Esophagus mucosa (tissue), 1 donor: ENCODE measurements around the gene BICC1. TPM values are rescaled to one million over a fixed set of nuclear protein-coding genes. Genes with fewer than 3 reads are reported as not detected.
"Not testable (repeated sequence)": the region's sequence is repeated elsewhere in the genome, so short reads cannot be mapped to it uniquely, and the experiment has no call there.

Source experiments
- ATAC-seq: fragments of 200-7000 bp; cut with Tn5 transposase; one replicate; pipeline ENCODE4 v1.9.1; 2020
- total RNA-seq: library from RNA; stranded (reverse); gene quantifications from one replicate; pipeline ENCODE4 v1.2.4, GENCODE V29; 2023
- donor health status: DM: yes; HTN: yes; CAD: no.

Gene BICC1
- total RNA-seq, 1 donor from 2014 or later, result 0.32 TPM

DNA sequence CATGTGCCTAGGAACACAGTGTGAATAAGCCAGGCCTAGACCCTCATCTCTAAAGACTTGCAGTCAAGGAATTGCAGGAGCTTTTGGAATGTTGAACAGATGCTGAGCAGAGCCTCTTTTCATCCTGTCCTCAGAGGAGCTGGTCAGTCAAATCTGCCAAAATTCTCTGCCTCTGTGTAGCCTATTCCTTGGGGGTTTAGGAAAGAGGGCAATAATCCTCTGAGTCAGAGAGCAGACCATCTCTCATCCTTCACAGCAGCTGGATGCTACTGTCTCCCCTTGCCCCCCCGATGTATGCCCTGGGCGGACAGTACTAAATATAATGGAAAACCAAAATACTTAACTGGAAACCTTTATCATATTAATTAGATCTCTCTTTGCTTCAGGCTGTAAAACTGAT lies 52.6 kb downstream of the BICC1 start:
- no peak for ATAC-seq

DNA sequence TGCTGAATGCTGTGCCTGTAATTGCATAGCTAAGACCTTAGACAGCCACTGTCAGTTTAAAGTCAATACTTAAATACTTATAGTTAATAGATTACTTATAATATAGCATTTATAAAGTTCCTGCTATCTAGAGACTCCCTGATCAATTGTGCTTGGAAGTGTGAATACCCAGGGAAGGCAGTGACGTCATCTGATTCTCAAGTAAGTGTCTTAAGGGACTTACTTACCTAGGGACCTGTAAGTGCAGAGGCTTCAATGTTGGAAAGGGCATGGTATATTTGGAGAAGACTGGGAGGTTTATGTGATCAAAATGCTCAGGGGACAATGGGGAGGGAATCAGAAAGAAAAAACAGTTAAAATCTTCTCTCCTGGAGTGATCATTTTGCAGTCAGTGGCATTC lies 55.0 kb downstream of the BICC1 start:
- no peak for ATAC-seq

DNA sequence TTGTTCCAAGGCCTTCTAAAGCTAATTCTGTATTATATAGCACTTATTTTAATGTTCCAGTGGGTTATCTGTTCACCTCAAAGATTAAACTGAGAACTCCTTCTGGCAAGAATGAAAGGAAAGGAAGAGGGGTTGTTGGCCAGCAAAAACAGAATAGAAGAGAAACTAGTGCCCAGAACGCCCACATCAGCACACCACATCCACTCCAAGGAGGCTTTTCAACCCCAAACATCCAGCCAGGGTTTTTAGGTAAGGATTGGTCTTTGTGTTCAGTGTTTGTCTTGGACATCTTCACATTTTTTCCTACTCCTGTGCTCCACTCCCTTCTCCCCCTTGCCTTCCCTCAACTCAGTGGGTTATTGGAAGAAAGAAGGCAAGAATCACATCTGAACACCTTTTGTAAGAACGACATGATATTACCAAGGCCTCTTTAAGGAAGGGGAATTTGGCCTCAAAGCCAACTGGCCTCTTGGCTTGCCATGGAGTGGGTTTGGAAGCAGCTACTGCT lies 55.8 kb downstream of the BICC1 start:
- no peak for ATAC-seq

DNA sequence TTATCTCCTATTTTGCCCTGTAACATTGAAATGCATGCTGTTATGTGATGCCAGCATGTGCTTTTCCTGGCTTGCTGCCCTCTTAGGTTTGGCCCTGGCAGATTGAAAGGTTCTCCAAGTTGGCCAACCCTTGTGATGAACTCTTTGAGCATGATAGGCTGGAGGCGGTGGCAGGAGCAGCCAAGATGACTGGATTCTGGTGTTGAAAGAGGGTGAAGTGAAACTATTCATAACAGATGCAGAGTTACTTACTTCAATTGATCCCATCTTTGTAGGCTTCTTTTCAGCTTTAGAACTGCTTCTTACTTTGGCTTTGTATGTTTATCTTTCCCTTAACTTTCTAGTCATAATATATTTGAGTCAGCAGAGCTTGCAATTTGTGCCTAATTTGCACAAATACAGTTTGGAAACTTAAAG lies 57.6 kb downstream of the BICC1 start:
- no peak for ATAC-seq

DNA sequence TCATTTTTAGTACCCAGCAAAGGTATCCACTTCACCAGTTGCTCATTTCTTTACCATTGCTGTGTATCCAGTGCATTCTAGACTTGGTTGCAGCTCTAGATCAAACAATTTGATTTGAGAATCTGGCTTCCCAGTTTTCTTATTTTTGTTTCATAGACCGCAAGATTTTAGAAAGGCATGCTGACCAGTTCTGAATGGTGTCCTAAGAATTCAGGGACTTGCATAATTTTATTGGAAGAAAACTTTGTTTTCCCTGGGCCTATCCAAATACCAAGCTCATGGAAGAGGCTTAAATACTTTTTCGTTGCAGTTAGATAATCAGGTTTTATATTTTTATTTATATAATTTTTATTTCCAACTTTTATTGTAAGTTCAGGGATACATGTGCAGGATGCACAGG lies 58.3 kb downstream of the BICC1 start:
- ATAC-seq, result no peak

DNA sequence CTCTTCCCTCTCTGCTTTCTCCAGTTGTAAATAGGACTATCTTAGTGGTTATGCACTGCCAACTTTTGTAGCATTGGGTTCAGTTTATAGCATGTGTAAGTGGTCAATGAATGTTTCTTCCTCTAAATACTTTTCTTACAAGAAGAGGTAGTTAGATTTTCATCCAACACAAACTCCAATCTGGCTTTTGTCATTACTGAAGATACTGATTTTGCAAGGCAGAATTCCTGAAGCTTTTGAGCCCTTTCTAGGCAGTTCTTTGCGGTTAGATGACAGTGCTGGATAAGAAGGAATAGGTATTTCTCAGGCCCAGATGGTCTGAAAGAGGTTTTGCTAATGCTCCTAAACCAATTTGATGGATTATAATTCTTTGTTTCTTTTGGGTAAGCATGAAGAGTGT lies 60.5 kb downstream of the BICC1 start:
- ATAC-seq, result no peak

DNA sequence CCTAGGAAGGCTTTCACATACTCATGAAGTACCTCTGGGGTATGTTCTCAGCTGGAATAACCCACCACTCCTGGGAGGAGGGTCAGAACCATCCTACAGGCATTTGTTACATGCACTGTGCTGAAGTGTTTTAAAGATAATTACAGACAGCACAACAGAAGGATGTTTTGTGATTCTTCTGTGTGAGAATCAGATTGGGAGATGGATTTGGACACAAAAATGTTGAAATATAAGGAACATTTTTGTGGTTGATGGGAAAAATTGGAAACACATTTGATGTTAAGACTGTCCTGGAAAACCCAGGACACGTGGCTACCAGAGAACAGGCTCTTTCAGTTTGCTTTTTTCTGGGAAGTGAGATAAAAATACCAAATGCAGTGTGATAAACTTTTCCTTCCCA lies 61.4 kb downstream of the BICC1 start:
- no peak for ATAC-seq

DNA sequence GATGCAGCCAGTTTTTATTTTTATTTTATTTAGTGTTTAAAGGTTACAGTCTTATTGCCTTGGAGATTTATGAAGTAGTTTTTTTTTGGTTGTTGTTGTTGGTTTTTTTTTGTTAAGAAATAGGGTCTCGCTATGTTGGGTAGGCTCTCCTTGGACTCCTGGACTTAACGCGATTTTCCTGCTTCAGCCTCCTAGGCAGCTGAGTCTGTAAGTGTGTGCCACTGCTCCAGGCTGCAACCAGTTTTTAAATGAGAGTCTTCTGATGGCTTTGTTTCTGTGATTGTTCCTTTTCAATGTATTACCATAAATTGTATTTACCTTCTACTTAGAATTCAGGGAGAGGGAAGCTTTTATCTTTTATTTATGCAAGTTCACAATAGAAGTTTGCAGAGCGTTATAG lies 62.8 kb downstream of the BICC1 start:
- no peak for ATAC-seq

DNA sequence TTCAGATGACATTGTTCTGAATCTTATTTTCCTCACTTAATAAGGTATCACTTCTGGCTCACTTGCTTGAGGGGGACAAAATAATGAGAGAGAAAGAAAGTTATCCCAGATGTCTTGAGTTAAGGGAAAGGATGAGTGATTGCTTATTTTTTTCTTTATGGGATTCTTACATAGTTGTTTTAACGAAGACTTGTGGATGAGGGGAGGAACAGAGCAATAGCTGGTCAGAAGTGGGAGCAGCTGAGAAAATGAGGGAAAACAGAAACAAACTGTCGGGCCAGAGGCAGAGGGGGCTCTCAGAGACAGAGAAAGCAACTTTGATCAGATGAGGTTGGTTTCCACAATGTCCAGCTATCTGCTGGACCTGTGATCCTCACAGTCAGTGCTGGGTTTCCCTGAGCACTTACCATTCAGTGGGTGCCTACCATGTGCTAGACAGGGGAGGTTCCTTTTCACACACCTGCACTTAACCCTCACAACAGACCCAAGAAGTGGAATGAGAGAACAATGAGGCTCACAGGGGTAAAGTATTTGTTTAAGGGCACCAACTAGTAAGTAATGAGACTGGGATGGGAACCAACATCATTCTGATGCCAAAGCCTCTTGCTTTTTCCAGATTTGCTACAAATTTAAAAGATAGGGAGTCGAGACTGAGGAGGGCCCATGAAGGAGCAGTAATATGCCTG lies 64.2 kb downstream of the BICC1 start:
- ATAC-seq, result no peak

DNA sequence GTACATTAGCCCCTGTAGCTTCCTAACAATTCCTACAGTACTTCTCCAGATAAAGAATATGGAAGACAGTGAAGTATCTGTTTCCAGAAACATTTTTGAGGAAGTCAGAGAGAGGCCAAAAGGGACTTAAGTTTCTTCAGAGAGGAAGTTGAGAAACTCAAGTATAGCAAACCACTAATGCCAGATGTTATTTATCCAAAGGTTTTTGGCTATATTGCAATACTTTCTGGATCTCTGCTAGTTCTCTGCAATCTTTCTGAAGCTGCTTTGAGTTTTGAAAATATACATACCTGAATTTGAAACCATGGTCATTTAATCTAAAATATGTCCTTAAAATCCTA lies 64.7 kb downstream of the BICC1 start:
- ATAC-seq, result no peak

DNA sequence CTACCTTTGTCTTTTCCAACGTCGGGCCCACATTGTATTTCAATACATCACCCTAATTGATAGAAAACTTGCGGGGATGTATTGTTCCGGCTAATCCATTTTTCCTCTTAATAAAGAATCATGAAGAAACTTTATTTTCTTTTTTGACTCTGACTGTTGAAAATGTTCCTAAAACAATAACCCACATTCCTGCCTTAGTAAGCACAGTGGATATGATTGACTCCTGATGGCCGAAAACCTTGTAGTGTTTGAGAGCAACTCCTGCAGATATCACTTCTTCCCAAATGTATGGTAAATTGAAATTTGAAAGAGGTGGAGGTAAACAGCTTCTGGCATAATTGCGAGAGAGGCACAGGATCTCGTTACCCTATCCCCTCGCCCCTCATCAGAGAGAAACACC lies 65.7 kb downstream of the BICC1 start:
- ATAC-seq, result no peak

DNA sequence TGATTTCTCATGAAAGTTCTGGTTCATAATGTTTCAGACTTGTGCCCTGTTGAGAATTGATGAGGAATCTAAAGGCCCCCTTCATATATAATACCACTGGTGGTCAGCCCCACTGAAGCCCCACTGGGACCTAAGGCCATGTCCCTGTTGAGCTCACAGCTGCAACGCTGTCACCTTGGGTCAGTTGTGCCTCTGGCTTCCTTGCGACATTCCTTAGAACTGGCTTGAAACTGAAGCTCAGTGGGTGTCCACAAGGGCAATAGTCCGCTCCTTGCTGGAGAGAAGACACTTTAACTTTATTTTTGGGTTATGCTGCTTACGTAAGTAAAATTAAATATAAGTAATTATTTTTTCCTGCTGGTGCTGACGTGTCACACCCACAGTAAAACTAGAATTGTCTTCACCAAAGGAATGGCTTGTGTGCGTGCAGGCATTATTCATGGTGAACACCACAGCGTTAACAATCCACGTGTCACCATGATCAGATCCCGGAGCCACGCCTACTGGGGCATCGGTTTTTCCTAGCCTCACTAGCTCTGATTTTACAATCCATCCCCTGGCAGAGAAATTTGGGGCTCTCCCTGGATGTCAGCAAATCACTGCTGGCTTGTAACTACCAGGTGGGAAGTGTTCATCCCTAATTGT lies 66.5 kb downstream of the BICC1 start:
- no peak for ATAC-seq

DNA sequence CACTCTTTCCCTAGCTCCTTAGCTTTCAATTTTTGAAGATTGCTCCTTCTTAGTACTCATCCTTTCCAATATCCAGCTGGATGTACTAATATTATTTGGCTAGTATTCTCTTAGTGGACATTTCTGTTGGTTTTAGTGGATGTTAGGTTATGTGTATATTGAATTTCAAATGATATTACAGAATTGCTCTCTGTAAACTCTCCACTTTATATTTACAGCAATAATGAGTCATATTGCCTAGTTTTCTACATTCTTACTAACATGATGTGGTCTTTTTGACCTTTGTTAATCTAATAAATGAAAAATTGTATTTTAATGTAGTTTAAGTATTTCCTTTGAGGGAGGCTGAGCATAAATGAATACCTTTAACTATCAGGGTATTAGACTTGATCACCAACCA lies 69.4 kb downstream of the BICC1 start:
- ATAC-seq, result no peak

DNA sequence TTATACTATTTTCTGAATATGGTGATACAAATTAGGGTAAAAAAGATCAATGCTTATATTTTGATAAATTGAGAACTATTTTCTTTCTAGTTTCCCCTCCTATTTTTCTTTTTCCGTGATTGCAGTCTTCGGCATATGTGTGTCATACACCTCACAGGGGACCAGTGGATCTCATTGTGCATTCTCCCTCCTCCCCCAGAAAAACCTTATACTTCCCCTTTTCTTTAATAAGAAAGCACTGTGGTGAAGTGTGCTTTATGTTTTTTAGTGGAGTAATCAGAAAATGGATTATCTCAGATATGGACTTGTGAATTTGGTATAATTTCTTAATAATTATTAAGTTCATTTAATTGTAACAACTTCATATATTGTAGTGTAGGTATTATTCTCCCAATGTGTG lies 72.8 kb downstream of the BICC1 start:
- ATAC-seq, result no peak

DNA sequence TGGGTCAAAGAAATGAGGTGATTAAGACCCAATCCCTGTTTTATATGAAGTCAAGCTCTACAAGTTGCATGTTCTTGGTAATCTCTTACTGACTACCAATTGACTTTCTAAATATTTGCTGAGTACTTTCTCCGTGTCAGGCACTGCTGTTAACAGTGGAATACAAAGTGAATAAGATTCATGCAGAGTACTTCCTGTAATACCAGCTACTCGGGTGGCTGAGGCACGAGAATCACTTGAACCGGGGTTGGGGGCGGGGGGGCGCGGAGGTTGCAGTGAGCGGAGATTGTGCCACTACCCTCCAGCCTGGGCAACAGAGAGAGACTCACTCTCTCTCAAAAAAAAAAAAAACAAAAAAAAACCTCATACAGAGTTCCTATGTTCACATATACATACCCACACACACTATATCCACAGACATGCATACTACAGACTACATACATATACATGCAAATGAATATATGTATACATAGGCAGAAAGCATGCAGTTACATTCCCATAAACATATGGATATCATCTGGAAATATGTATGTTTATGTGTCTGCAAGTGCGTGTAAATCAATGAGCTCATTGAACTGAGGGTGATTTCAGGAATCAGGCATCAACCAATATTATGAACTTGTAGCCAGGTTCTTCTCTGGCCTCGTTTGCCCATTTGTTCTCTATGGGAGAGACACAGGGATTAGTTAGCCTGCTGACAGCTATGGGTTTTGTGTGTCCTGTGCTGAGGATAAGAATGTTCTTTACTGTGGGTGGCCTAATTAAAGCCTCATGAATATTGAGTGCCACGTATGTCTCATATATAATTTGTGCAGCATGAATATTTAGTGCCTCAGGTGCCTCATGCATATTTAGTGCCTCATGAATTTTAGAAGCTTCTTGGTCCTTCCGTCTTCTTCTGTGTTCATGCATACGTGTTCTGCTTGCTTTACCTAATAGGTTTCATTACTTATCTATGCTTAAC lies 73.9 kb downstream of the BICC1 start:
- no peak for ATAC-seq

DNA sequence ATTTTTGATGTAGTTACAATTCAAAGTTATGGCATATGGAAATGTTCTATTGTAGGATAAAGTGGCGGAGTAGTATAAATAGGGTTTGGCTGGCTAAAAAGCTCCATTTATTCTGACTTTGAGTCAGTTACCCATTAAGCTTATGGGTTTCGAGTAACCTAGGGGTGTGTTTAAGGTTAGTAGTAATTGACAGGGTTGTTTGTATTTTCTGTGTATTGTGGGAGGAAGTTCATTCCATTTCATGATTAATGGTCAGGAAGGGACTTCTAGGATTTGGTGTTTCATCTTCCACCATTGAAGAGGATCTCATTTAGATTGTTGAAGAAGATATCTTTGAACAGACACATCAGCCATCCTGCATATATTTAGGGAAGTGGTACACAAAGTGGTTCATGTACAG lies 75.0 kb downstream of the BICC1 start:
- ATAC-seq, result no peak

DNA sequence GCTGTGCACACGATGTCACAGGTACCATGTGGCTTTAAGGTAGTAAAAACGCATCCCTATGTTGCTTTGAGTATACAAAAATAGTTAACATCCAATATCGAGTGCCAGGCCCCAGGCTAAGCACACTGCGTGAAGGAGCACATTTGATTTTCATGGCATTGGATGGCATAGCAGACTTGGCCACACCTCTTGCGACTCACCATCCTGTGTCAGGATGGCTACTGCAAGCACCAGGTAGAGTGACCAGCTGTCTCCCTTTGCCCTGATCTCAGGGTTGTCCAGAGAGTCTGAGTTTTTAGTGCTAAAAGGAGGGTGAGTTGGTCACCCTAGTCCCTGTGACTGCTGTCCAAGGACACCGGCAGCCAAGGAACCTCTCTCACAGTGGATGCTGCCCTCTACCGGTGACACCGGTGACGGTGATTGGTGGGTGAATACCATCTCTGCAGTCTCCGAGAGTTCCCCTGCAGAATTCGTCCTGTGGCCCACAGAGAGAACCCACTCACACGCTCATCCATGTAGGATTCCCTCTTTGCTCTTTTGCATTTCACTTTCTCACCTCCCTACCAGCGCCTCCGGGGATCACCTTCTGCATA lies 76.1 kb downstream of the BICC1 start:
- no peak for ATAC-seq

DNA sequence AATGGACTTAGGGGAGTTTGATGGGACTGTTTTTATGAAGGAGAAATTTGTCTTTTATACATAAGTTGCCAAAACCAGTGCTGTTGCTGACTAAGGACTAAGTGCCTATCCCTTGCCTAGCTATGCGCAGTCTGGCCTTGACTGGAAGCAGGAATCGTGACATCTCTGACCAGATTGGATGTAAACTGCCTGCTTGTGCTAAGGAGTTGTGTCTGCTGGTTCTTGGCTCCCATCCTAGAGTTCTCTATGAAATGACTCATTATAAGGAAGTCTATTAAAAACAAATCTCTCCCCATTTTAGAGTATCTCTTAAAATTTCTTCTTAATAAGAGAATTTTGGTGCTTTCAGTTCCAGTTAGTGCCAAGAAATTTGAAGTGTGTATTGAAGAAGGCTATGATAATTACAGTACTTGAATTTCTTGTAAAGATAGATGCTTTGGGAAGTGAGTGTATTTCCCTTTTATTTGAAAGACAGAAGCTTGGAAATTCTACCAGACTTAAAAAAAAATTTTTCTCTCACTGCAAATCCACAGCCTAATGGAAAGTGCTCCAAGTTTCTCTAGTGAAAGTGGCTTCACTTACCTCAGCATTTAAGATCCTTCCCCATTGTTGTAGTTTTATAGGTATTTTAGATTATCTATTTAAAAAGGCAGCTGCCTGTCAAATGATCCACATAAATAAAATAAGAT lies 77.6 kb downstream of the BICC1 start:
- no peak for ATAC-seq

DNA sequence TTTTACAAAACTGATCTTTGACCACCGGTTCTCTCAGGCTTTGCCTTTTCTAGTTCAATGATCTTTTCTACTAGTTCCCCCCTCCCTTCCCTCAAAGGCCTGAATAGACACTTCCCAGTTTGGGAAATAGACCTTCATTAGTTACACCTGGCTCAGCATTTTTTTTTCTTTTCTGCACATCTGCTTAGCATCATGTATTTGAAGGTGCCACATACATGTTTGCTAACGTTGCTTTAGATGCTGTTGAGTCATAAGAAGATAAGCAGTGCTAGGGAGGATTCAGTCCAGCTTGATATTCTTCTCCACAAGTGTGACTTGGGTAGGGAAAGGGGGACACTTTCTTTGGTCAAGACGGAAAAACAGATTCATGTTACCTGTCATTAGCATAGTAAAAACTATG lies 78.3 kb downstream of the BICC1 start:
- no peak for ATAC-seq

DNA sequence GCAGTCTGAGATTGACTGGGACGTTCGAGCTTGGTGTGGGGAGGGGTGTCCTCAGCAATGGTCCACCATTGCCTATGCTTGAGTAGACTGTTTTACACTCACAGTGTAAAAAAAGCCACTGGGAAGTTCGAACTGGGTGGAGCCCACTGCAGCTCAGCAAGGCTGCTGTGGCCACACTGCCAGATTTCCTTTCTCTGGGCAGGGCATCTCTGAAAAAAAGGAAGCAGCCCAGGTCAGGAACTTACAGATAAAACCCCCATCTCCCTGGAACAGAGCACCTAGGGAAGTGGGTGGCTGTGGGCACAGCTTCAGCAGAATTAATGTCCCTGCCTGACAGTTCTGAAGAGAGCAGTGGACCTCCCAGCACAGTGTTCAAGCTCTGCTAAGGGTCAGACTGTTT lies 80.3 kb downstream of the BICC1 start:
- no peak for ATAC-seq

DNA sequence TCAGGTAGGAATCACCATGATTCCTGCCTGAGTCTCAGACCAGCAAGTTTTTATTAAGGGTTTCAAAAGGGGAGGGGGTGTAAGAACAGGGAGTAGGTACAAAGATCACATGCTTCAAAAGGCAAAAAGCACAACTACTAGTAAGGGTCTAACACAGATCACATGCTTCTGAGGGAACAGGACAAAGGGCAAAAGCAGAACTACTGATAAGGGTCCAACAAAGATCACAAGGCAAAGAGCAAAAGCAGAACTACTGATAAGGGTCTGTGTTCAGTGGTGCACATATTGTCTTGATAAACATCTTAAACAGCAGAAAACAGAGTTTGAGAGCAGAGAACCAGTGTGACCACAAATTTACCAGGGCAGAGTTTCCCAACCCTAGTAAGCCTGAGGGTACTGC lies 84.5 kb downstream of the BICC1 start:
- ATAC-seq, result not testable (repeated sequence)

DNA sequence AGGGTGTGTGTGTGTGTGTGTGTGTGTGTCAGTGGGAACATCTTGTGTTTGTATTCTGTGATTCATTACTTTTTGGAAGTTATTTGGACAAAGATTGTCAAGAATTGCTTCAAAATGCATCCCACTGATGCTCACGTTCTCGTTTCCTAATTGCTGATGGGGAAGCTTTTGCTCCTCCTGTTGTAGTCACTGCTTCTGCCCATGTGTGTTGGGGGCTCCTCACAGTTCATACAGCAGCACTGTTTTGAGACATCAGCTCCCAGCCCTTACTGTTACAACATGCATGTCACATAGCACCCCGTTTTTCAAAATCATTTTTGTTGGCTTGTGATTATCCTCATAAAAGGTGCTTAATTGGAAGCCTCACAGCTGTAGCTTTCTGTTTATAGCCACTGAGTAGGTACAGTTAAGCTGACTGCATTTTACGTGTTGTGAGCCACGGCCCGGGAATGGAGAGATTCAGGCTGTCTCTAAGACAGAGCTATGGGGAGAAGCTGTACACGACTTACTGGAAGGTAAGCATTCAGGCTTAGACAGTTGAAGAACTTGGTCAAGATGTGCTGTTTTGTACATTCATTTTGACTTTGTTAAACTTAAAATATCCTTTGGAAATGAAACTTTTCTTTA lies 87.4 kb downstream of the BICC1 start:
- ATAC-seq, result no peak
